22Rv1 (cell line): Measurements from ENCODE around the gene EPS8L3.

ENCODE experiments used
- ZFX ChIP-seq: fragments of 450-650 bp; IDR thresholded peaks from 2 replicates; pipeline ENCODE4 v1.6.1; 2017; ENCODE audit warnings: antibody characterized with exemption, borderline replicate concordance
- TF ChIP-seq, protein P1 (sequence below): fragments of 450-650 bp; IDR thresholded peaks from 2 replicates; pipeline ENCODE4 v1.5.1; 2017; ENCODE audit warnings: mild to moderate bottlenecking

DNA sequence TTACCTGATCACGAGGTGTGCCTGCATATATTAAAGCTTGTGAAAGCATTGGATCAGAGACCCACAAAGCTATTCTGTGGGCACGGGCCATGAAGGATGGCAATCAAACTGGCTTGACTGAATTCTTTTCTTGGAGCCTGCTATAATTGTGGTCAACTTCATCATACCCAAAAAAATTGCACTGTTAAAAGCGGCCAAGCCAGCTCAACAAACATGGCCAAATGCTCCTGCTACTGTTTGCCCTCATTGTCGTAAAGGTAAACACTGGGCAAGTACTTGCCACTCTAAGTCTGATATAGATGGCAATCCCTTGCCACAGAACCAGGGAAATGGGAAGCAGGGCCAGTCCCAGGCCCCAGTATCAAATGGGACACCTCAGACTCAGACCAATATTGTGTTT, 58.3 kb downstream of the EPS8L3 start:
- TF ChIP-seq, protein P1, sequence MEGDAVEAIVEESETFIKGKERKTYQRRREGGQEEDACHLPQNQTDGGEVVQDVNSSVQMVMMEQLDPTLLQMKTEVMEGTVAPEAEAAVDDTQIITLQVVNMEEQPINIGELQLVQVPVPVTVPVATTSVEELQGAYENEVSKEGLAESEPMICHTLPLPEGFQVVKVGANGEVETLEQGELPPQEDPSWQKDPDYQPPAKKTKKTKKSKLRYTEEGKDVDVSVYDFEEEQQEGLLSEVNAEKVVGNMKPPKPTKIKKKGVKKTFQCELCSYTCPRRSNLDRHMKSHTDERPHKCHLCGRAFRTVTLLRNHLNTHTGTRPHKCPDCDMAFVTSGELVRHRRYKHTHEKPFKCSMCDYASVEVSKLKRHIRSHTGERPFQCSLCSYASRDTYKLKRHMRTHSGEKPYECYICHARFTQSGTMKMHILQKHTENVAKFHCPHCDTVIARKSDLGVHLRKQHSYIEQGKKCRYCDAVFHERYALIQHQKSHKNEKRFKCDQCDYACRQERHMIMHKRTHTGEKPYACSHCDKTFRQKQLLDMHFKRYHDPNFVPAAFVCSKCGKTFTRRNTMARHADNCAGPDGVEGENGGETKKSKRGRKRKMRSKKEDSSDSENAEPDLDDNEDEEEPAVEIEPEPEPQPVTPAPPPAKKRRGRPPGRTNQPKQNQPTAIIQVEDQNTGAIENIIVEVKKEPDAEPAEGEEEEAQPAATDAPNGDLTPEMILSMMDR: no peak
- TF ChIP-seq ZFX: no peak
